Thoracic aorta (tissue), 2 donors: Measurements from ENCODE around the gene KRT6A. TPM values are rescaled to one million over a fixed set of nuclear protein-coding genes. Genes with fewer than 3 reads are reported as not detected.

Source experiments
- ATAC-seq: fragments of 150-250 bp; one replicate; pipeline ENCODE4 v1.8.0; 2017; ENCODE audit warnings: low read depth; ENCODE audit not compliant: insufficient number of reproducible peaks, low FRiP score
- DNase-seq: peaks from one replicate; pipeline ENCODE4 v3.0.0-alpha.2; 2020; ENCODE audit warnings: low spot score
- H3K27ac ChIP-seq, 2 donors: fragments of 200-600 bp; sonication (generic); 1 replicate in 1 of 2; 2 replicates in 1 of 2; pipeline ENCODE4 v1.5.1; 2016; ENCODE audit warnings: mild to moderate bottlenecking in 2 of 2, moderate library complexity in 2 of 2
- H3K27me3 ChIP-seq: fragments of 200-600 bp; sonication (generic); replicated peaks from 2 replicates; pipeline ENCODE4 v1.6.0; 2016; ENCODE audit warnings: mild to moderate bottlenecking; ENCODE audit not compliant: insufficient read depth
- H3K36me3 ChIP-seq: fragments of 200-600 bp; sonication (generic); one replicate; pipeline ENCODE4 v1.5.1; 2016
- H3K4me1 ChIP-seq, 2 donors: fragments of 200-600 bp; sonication (generic); 1 replicate in 1 of 2; 2 replicates in 1 of 2; pipeline versions ENCODE4 v1.5.1 to v1.6.0; 2016; ENCODE audit warnings: low read depth in 2 of 2, mild to moderate bottlenecking in 1 of 2; ENCODE audit not compliant: control insufficient read depth in 1 of 2
- H3K4me3 ChIP-seq: fragments of 200-600 bp; sonication (generic); 2 replicates; pipeline ENCODE4 v1.5.1; 2016; ENCODE audit warnings: mild to moderate bottlenecking
- H3K9me3 ChIP-seq: fragments of 200-600 bp; sonication (generic); 2 replicates; pipeline ENCODE4 v1.5.1; 2016
- total RNA-seq, 2 donors: library from RNA; depleted of rRNA; stranded (reverse); fragments of >200 nt; gene quantifications; one replicate each; pipeline versions ENCODE4 v1.1.0 to v1.2.3, GENCODE V29; 2016
- TF ChIP-seq, protein P1 (sequence below): fragments of 200-600 bp; sonication (generic); IDR thresholded peaks from one replicate; pipeline ENCODE4 v1.5.1; 2019; ENCODE audit warnings: antibody characterized with exemption

Gene KRT6A
- total RNA-seq, 2 donors from 2014 or later = 0.68 TPM; not detected in 1

DNA sequence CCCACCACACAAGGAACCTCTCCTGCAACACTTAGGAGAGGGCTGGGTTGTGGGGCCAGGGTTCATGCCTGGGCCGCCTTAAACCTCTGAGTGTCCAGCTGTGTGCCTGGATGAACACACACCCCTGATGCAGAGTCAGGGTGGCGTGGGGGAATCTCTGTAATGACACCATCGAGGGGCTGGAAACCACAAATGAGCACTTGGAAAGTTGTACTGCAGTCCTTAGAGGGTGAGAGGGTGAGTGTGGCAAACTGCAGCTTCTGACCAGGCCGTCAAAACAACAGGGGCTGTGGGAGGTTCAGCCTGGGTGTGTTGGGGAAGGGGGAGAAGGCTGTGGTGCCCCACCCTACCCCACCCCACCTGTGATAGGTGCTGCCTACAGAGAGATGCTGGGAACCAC lies 39.6 kb upstream of the KRT6A start:
- DNase-seq (no peak), ATAC-seq (no peak)
- TF ChIP-seq, protein P1, sequence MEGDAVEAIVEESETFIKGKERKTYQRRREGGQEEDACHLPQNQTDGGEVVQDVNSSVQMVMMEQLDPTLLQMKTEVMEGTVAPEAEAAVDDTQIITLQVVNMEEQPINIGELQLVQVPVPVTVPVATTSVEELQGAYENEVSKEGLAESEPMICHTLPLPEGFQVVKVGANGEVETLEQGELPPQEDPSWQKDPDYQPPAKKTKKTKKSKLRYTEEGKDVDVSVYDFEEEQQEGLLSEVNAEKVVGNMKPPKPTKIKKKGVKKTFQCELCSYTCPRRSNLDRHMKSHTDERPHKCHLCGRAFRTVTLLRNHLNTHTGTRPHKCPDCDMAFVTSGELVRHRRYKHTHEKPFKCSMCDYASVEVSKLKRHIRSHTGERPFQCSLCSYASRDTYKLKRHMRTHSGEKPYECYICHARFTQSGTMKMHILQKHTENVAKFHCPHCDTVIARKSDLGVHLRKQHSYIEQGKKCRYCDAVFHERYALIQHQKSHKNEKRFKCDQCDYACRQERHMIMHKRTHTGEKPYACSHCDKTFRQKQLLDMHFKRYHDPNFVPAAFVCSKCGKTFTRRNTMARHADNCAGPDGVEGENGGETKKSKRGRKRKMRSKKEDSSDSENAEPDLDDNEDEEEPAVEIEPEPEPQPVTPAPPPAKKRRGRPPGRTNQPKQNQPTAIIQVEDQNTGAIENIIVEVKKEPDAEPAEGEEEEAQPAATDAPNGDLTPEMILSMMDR = no peak
- Histone ChIP-seq H3K27ac (no peak overlapping the region), H3K27me3 (no peaks in the 10 kb centered on the region), H3K4me3 (no peak overlapping the region), H3K9me3 (no peaks in the 10 kb centered on the region), H3K4me1 (no peaks in the 10 kb centered on the region), H3K36me3 (no peaks in the 10 kb centered on the region)

DNA sequence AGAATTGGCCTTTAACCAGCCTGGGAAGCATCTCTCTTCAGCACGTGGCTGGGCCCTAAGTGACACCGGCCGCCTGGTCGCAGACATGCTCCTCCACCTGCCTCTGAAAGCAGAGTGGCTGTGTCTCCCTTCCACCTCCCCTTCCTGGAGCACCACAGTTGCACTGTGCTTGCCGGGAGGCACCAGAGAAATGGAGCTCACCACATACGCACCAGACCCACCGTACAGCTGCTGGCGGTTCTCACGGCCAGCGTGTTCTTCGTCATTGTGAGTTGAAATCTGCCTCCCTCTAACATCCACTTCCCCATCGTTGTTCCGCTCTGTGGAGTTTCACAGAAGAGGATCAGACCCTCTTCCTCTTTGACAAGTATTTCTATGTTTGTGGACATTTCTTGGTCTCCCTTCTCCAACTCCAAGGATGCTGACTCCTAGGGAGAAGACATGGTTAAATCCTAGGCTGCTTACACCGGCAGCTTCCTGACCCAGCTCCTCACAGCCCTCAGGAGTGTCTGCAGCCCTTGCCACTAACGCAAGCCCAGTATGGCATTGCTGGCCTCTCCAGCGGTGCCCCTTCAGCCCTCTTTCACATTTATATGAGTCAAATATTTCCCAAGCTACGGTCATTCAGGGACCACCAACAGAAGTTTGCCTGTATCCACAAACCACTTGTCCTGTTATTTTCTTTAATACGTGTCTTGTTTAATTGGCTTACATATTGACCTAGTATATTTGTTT lies 38.7 kb upstream of the KRT6A start:
- no peak for DNase-seq
- H3K4me3 ChIP-seq = no peak overlapping the region
- H3K9me3 ChIP-seq = no peaks in the 10 kb centered on the region
- TF ChIP-seq, protein P1 = no peak
- no peaks in the 10 kb centered on the region for H3K27me3 ChIP-seq
- no peaks in the 10 kb centered on the region for H3K4me1 ChIP-seq
- no peak overlapping the region for H3K27ac ChIP-seq
- H3K36me3 ChIP-seq = no peaks in the 10 kb centered on the region
- ATAC-seq = no peak

DNA sequence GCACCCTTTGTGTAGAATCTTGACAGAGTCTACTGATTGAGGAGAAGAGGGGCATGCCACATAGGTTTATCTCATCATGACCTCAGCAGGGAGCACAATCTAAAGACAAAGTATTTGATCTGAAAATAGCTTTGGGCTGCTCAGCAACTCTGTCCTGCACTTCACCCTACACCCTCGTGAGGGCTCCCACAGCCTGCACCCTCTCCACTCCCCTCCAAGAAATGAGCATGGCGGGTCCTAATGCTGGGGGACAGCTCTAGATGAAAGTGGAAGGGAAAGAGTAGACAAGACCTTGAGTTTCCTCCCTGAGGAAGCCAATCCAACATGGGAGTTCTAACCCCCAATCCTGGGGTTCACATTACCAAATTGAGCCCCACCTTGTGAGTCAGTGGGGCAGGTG lies 37.8 kb upstream of the KRT6A start:
- Histone ChIP-seq H3K36me3 (no peaks in the 10 kb centered on the region), H3K4me3 (no peak overlapping the region), H3K4me1 (no peaks in the 10 kb centered on the region), H3K27ac (no peak overlapping the region), H3K27me3 (no peaks in the 10 kb centered on the region), H3K9me3 (no peaks in the 10 kb centered on the region)
- ATAC-seq (no peak), DNase-seq (no peak)
- TF ChIP-seq, protein P1 = no peak

DNA sequence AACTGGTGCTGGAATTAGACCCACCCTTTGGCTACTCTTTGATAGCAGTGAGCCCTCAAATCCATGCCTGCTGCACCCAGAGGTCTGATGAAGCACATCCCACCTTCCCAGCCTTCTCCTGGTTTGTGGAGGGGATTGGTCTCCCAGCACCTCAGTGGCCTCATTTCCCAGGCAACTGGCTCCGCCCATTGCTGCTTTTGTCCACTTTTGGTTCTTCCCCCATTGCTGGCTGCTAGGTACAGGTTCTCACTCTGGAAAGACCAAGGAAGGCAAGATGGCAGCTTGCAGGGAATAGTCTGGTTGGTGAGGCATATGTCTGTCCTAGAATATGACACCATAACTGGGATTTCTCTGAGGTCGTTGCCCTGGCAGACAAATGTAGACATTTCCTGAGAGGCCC lies 37.3 kb upstream of the KRT6A start:
- Histone ChIP-seq H3K9me3 (no peaks in the 10 kb centered on the region), H3K27ac (no peak overlapping the region), H3K36me3 (no peaks in the 10 kb centered on the region), H3K4me1 (no peaks in the 10 kb centered on the region), H3K27me3 (no peaks in the 10 kb centered on the region), H3K4me3 (no peak overlapping the region)
- ATAC-seq (no peak), DNase-seq (no peak)
- TF ChIP-seq, protein P1 = no peak

DNA sequence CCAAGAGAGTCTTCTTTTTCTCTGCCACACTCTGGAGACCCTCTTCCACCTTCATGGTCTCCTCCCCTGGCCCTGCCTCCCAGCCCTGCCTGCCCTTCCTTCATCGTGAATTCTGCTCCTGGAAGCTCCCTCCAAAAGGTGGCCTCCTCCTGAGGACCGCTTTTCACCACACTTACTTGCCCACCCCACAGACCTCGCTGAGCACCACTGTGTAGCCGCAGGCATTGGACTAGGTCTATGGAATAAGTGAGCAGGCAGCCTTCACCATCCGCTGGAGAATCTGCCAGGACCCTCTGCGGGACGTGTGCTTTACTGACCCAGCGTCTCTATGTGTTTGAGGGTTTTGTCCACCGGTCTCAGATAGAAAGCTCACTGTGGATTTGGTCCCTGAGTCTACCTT lies 36.8 kb upstream of the KRT6A start:
- no peak overlapping the region for H3K27ac ChIP-seq

More for the DNA sequence above, 36.8 kb upstream of the KRT6A start:
- ATAC-seq (no peak), DNase-seq (no peak)
- Histone ChIP-seq H3K4me3 (no peak overlapping the region), H3K4me1 (no peaks in the 10 kb centered on the region), H3K36me3 (no peaks in the 10 kb centered on the region), H3K9me3 (no peaks in the 10 kb centered on the region), H3K27me3 (no peaks in the 10 kb centered on the region)
- TF ChIP-seq, protein P1 = no peak
